Renal cortical epithelial cell (primary cell): ENCODE measurements around the gene NEBL. TPM values are rescaled to one million over a fixed set of nuclear protein-coding genes. Genes with fewer than 3 reads are reported as not detected.

Source experiments
- DNase-seq: peaks from one replicate; pipeline ENCODE4 v3.0.0-alpha.2; 2011; ENCODE audit warnings: low read depth
- total RNA-seq: library from RNA; depleted of rRNA; stranded (reverse); fragments of >200 nt; gene quantifications from 2 replicates; pipeline ENCODE4 v1.2.3, GENCODE V29; 2014

The NEBL gene
- total RNA-seq, 1 donor from 2014 or later, result 25.9 TPM

DNA sequence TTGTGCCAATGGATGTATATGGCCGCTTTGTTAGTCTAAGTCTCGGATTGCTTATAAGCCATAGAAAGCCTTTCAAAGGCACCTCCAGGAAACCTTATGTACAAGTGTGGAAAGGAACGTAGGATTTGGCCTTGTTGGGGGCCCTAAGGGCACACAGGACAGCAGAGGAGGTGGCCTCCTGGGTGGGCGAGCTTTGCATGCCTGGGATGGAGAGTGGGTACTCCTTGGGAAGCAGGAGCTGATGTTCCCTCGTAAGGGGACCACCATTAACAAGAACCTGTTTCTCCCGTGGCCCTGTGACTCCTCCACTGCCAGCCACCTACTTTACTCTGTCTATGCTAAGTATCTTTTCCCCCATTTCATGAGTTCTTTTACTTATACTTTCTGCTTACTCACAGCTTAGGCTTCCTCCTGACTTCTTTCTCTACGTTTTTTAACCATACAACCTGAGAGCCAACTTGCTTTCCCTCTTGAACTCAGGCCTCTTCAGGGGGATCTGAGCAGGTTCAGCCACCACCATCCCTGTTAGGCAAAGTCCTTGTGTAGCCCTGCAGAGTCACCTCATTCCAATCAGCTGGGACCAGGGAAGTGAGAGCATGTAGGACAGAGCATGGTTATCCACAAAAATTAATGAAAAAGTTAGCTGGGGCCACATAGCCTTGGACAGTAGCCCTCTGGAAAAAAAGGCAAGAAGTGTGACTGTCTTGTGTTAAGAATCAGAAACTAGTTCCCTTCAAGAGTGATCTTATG is 118.9 kb downstream of the NEBL start:
- DNase-seq, result no peak

DNA sequence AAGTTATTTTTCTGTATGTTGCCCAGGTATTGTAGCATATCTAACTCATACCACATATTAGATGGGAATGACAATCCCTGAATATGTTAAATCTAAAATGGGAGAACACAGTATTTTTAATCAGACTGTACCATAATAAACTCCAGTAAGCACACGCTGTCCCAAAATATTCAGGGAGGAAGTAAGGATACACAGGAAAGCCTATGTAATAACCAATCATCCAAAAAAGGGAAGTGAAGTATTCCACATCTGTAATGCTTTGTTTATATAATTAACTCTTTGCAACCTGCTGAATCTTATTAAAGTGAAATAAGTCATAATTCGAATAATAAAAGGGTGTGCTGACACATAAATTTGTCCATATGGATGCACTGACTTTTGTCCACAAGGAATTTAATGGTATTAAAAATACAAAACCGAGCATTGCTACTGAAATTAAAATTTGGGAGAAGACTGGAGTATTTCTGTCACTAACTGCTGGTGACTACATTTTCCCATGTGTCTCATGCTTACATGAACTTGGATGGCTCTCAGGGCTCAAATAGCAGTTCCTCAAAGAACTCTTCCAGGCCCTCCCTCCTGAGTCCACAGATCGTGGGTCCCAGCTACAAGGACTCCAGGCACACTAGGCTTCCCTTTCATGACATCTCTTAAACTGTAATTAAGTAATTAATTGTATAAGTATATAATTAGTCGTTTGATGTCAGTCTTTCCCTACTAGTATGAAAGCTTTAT is 120.6 kb downstream of the NEBL start:
- no peak for DNase-seq

DNA sequence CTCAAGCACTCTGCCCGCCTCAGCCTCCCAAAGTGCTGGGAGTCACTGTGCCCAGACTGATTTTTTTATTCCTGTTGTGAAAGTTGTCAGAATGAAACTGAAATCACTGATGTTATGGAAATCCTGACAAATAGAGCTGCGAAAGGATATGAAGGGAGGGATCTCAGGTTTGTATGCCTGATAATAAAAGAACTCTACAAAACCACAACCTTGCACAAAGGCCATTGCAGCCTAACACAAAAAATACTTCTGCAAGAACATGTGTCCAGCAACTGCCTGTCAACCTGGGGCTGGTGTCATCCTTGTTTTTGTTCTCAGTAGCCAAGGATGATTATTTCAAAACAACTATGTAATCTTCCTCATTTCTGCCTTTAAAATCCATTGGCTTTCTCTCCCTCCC is 126.1 kb downstream of the NEBL start:
- DNase-seq, result no peak

DNA sequence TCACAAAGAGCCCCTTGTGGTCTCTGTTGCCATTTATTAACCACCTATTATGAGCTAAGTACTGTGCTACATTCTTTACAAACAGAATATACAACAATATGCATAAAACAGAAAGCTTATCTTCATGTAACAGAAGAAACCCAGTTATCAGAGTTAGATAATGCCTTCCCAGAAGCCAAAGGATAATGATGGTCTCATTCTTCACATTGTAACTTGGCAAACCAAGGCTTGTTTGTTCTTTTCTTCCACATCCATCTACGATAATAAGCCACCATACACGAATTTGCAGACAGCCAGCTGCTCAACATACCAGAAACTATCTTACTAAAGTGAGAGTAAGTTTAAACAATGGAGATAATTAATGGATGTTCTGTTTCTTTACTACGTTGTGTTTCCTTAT is 127.6 kb downstream of the NEBL start:
- no peak for DNase-seq

DNA sequence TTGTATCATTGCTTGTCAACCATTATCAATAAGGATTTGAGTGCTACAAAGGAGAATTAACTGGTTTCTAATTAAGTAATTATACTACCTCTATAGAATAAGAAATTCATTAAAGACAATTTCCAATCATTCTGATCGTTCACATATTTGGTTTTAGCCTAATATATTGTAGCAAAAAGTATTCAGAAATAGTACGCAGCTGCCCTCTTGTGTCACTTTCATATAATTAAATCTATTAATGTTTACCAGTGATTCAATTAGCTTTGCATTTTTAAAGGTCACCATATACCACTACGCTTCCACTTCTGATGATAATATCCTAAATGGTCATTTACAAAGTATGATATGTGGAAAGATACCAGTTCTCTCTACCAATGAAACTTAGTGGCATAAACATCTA is 128.3 kb downstream of the NEBL start:
- peak; percentile 16 for DNase-seq

DNA sequence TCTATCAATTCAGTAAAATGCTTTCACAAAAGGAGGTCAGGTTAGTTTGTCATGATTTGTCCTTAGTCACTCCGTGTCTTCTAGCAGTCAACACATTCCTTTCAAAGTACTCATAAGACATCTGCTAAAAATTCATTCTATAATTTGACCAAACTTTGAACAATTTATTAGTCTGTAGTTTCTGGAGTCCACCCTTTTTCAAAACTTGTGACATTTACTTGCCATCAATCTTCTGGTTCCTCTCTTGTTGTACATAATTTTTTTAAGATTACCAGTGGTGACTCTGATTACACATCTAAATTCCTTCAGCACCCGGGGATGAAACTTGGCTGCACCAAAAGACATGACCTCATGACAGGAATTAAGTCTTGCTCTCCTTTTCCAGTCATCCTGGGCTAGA is 130.1 kb downstream of the NEBL start:
- peak; percentile 37 for DNase-seq

DNA sequence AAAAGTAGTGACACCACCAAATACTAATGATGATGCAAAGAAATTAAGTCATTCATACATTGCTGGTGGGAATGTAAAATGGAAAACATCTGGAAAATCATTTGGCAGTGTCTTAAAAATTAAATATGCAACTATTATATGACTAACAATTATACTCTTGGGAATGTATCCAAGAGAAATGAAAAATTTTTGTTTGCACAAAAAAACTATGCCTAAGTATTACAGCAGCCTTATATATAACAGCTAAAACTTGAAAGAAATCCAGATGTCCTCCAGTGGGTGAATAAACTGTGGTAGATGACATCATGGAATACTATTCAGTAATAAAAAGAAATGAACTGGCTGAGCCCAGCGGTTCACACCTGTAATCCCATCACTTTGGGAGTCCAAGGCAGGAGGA is 132.0 kb downstream of the NEBL start:
- no peak for DNase-seq

DNA sequence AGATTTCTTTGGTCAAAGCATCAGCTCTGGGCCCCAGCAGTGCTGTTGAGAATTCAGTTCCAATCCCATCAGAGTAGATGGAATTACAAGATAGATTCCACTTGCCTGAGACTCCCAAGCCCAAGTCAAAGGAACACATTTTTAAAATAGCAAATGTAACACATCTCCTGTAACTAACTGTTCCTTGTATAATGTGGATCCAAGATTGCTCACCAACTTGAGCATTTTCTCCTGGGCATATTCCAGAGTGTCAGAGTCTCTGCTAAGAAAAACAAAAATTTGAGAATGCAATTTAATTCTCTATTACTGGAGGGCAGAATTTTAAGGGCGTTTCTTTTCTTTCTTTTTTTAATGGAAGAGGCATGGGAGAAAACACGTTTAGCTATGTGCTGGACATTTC is 136.7 kb downstream of the NEBL start:
- no peak for DNase-seq

DNA sequence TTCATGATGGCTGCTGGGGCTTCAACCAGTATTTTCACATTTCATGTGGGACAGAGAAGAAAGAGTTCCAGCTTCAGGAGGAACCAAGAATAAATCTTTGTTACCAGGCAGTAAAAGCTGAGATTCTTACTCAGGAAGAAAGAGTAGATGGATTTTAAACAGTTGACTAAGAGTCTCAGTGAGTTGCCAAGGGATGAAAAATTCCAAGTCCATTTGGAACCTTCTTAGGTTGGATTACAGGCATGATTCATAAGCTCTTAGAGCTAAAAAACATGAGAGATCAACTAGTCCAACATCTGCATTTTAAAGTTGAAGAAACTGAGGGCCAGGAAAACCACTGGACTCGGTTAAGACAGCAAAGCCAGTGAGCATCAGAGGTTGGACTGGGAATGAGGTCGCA is 148.6 kb downstream of the NEBL start:
- no peak for DNase-seq

DNA sequence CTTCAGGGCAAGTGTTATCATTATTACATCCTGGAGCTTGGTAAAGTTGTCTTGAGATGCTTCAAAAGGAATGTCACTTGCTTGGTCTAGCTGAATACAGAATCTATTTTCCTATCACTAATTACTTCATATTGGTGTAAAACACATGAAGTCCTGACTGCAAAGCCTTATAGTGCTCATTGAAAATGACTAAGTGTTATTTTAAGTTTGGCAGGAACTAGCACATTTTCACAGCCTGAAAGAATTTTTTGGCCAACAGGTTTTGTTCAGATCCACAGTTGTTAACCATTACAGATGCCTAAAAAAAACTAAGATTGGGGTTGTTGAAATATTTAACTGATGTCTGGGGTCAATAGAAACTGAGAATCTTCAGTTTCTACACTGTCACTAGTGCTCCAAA is 149.3 kb downstream of the NEBL start:
- DNase-seq, result no peak

DNA sequence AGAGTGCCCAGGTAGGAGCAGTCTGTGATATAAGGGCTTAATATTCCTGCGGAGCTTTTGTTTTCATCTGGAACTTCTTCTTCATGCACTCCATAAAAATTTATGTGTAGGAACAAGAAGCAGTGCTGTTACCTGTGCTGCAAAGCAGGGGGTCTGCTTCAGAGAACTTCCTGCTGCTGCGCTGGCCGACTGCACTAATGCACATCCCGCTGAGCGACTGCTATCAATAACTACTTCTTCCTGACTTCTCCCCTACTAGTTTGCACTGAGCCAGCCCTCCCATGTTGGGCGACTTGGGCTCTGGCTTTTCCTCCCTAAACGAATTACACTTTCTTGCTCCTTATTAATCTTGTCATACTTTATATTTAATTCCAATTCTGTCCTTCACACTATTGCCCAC is 150.3 kb downstream of the NEBL start:
- no peak for DNase-seq

DNA sequence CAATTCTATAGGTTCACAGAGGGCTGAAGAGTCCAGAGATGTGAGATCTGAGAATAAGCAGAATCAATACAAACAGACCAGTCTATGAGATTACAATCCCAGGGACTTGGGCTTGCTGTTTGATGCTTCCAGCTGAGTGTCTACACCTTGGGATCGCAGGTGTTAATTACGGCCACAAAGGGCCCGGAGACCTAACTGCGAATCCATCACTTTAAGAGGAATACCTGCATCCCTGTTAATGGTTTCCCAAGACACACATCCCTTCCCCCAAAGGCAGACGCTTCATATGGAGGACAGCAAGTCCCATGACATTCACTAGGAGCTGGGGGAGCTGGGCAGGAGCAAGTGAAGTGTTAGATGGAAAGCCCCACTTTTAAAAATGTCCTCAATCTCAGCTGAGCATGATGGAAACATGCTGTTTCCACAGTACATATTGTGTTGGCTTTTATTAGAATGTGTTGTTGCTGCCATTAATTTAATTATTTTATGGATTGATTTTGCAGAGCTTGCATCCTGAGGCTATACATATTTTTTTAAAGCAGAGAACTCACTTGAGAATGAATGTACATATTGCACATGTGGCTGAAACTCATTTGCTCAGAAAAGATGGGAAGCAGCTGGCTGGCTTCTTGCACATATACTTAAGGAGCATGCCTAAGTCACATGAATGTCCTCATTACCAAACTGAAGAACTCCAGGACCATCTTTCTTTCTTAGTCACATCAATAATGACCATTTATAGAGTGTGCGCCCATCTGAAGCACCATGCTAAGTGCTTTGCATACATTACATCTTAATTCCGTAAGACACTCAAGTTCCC is 151.3 kb downstream of the NEBL start:
- DNase-seq, result no peak

DNA sequence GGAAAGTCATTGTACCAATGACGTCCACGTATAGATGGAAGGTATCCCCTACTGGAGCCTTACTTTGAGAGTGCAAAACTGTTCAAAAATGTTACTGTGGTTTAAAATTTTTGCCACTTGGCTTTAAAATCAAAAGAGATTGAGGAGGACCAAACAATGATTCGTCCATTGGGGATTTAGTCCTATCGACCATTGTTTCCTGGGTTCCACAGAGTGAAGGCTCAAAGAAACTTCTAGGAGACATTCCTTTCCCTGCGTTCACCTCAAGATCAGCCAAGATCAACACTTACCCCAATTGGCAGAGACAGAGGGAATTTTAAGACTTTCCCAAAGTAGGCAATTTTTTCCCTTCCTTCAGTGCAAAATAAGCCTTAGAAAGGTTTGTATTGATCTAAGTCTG is 152.3 kb downstream of the NEBL start:
- no peak for DNase-seq

DNA sequence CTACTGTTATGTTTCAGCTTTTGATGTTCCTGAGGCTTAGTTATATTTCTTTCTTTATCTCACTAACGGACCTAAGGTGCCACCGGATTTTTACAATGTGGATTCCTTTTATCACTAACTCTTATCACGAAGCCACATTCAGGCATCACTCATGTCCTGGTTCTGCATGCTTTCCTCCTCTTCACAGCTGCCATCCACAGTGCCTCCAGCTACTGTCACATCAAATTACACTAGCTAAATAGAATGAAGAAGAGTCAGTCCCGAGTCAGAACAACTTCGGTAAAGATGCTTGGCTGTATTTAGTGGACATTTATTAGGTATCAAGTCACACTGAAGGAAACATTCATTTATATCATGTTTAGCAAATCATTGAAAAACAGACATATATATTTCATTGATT is 153.2 kb downstream of the NEBL start:
- no peak for DNase-seq

DNA sequence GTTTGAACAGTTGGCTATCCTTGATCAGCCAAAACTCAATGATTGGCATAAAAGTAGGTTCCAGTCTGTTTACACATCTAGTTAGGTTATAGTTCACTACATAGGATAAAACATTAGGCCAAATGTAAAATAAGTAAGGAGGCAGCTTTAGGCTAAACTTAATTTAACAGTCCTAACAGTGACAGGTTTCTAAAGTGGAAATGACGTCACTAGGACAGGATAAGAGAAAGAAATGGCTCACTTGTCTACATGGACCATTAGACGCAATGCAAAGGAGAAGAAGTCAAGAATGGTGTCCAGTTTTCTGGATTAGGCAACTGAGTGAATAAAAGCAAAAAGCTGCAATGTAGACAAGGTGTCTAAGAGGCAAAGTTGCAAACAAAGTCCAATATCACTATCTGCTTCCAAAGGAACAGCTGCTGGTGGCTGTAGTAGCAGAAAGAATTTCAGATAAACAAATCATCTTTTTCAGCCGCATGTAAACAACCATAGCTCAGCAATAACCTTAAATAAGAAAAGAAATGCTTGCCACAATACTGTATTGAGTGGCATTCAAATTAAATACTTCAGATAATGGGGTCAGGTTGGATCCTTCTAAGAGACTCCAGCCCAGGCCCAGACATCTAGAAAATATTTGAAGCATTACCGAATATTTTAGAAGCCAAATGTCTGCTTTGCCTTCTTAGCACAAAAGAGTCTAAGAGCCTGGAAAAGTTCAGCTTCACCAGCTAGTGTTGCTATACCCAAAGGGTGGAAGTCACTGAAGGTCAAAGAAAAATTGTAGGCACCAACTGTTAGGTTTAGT is 154.2 kb downstream of the NEBL start:
- DNase-seq, result no peak

DNA sequence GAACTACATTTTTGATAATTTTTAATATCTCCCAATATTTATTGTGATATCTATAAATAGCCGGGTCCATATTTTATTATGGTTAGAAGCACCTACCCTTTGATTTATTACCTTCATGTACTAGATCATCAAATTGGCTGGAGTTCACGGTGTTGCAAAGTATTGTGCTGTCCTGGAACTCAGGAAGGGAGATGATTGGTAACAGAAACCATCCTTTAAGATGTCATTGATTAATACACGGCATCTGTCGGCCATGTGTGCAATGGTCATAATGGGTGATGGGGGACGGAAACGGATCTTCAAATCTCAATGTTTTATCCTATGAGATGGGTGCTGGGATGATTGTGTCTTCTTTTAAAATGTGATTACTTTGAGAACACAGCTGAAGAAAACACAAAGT is 157.0 kb downstream of the NEBL start:
- DNase-seq, result no peak

DNA sequence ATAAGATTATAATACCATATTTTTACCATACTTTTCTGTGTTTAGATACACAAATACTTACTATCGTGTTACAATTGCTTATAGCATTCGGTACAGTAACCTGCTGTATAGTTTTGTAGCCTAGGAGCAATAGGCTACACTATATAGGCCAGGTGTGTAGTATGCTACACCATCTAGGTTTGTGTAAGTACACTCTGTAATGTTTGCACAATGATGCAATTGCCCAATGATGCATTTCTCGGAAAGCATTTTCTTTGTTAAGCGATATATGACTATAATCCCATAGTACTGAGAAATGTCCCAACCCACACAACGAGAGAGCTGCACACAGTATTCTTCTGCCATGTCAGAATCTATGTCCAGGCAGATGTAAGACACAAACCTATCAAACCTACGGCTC is 160.0 kb downstream of the NEBL start:
- DNase-seq, result no peak
